Immature natural killer cell (primary cell): Measurements from ENCODE around the gene KRTAP10-3. TPM values are rescaled to one million over a fixed set of nuclear protein-coding genes. Genes with fewer than 3 reads are reported as not detected.
"Not testable (repeated sequence)": the region's sequence is repeated elsewhere in the genome, so short reads cannot be mapped to it uniquely, and the experiment has no call there.

Source experiments
- DNase-seq, 3 donors: peaks; one replicate each; pipeline ENCODE4 v3.0.0; 2022; ENCODE audit warnings: mixed read lengths in 1 of 3
- H3K27ac Mint-ChIP-seq, 6 donors: one replicate each; pipeline ENCODE4 v1.8.0; 2020; ENCODE audit warnings: mixed read lengths in 6 of 6, mild to moderate bottlenecking in 5 of 6, inconsistent platforms in 4 of 6, moderate library complexity in 3 of 6
- H3K27me3 Mint-ChIP-seq, 3 donors: one replicate each; pipeline ENCODE4 v1.8.0; 2020 to 2021; ENCODE audit warnings: low read depth in 3 of 3, mild to moderate bottlenecking in 3 of 3, mixed read lengths in 3 of 3, moderate library complexity in 3 of 3, inconsistent platforms in 1 of 3
- H3K36me3 Mint-ChIP-seq, 3 donors: one replicate each; pipeline ENCODE4 v1.8.0; 2020; ENCODE audit warnings: mixed read lengths in 3 of 3, inconsistent platforms in 2 of 3, mild to moderate bottlenecking in 2 of 3
- H3K4me1 Mint-ChIP-seq, 2 donors: one replicate each; pipeline ENCODE4 v1.8.0; 2020; ENCODE audit warnings: inconsistent platforms in 2 of 2, mild to moderate bottlenecking in 2 of 2, mixed read lengths in 2 of 2, moderate library complexity in 1 of 2
- H3K4me3 Mint-ChIP-seq, 5 donors: one replicate each; pipeline ENCODE4 v1.8.0; 2020; ENCODE audit warnings: mild to moderate bottlenecking in 5 of 5, mixed read lengths in 5 of 5, inconsistent platforms in 3 of 5, moderate library complexity in 3 of 5
- H3K9me3 Mint-ChIP-seq, 6 donors: one replicate each; pipeline ENCODE4 v1.8.0; 2020; ENCODE audit warnings: mild to moderate bottlenecking in 6 of 6, mixed read lengths in 6 of 6, inconsistent platforms in 4 of 6, moderate library complexity in 3 of 6
- polyA plus RNA-seq, 3 donors: library from polyadenylated mRNA; unstranded; fragments of 300-500 nt; fragmentation: Illumina TruSeq; gene quantifications; one replicate each; pipeline ENCODE4 v1.2.3, GENCODE V29; 2021

The KRTAP10-3 gene
- polyA plus RNA-seq, 3 donors from 2014 or later: not detected

- H3K4me1 Mint-ChIP-seq: no peaks in the 10 kb centered on the region
- H3K27me3 Mint-ChIP-seq: peaks cover 2 to 6% (median 2%) of the 10 kb centered on the region in 3 donors
- DNase-seq: no peak
- no peak overlapping the region for H3K4me3 Mint-ChIP-seq
- H3K9me3 Mint-ChIP-seq: peaks cover 0 to 2% (median 0%) of the 10 kb centered on the region in 6 donors
- H3K27ac Mint-ChIP-seq: no peak overlapping the region
- peaks cover 0 to 3% (median 0%) of the 10 kb centered on the region in 3 donors for H3K36me3 Mint-ChIP-seq
Measured at GRCh38 chr21:44555200-44555875, 3.3 kb downstream of the KRTAP10-3 start.

GRCh38 chr21:44552681-44553080 lies 5.9 kb downstream of the KRTAP10-3 start:
- peaks cover 0 to 2% (median under 1%) of the 10 kb centered on the region in 6 donors for H3K9me3 Mint-ChIP-seq
- H3K27me3 Mint-ChIP-seq: peaks cover 3 to 4% (median 3%) of the 10 kb centered on the region in 3 donors
- H3K4me3 Mint-ChIP-seq: no peak overlapping the region
- H3K36me3 Mint-ChIP-seq: peaks cover 0 to 5% (median 2%) of the 10 kb centered on the region in 3 donors
- no peak for DNase-seq
- peaks cover 17 to 20% of the 10 kb centered on the region in 2 donors for H3K4me1 Mint-ChIP-seq
- H3K27ac Mint-ChIP-seq: no peak overlapping the region

- peaks cover 5 to 11% (median 7%) of the 10 kb centered on the region in 3 donors for H3K36me3 Mint-ChIP-seq
- peaks cover 4 to 8% (median 5%) of the 10 kb centered on the region in 6 donors for H3K9me3 Mint-ChIP-seq
- no peak for DNase-seq
- no peak overlapping the region for H3K27ac Mint-ChIP-seq
- H3K27me3 Mint-ChIP-seq: peaks cover 3 to 4% (median 4%) of the 10 kb centered on the region in 3 donors
- peaks cover 22 to 25% of the 10 kb centered on the region in 2 donors for H3K4me1 Mint-ChIP-seq
- H3K4me3 Mint-ChIP-seq: no peak overlapping the region
Measured at GRCh38 chr21:44552136-44552535, 6.5 kb downstream of the KRTAP10-3 start.

- Mint-ChIP-seq H3K36me3 (peaks cover 11 to 15% (median 14%) of the 10 kb centered on the region in 3 donors), H3K27ac (peak within 1 kb of the TSS in 1 of 6 donors; percentile 35), H3K27me3 (peaks cover 3 to 6% (median 4%) of the 10 kb centered on the region in 3 donors), H3K4me3 (no peak within 1 kb of the TSS), H3K4me1 (peaks cover 26 to 31% of the 10 kb centered on the region in 2 donors), H3K9me3 (peaks cover 10 to 14% (median 12%) of the 10 kb centered on the region in 6 donors)
- DNase-seq: no peak
Measured at GRCh38 chr21:44551340-44551961, 7.1 kb downstream of the KRTAP10-3 start, which contains the start of gene KRTAP10-2. Gene KRTAP10-2 (minus strand): TSS chr21:44551505. CDS start chr21:44551458, 47 bp downstream.

GRCh38 chr21:44550807-44551206 lies 7.8 kb downstream of the KRTAP10-3 start:
- peaks cover 13 to 15% (median 14%) of the 10 kb centered on the region in 3 donors for H3K36me3 Mint-ChIP-seq
- H3K27me3 Mint-ChIP-seq: peaks cover 3 to 6% (median 4%) of the 10 kb centered on the region in 3 donors
- peaks cover 10 to 21% (median 12%) of the 10 kb centered on the region in 6 donors for H3K9me3 Mint-ChIP-seq
- H3K4me3 Mint-ChIP-seq: no peak overlapping the region
- H3K27ac Mint-ChIP-seq: peak overlapping the region in 1 of 6 donors; percentile 35
- DNase-seq: no peak
- H3K4me1 Mint-ChIP-seq: peaks cover 26 to 31% of the 10 kb centered on the region in 2 donors

- H3K27me3 Mint-ChIP-seq, H3K4me3 Mint-ChIP-seq, H3K27ac Mint-ChIP-seq, DNase-seq: not testable (repeated sequence)
- peaks cover 11 to 26% (median 16%) of the 10 kb centered on the region in 6 donors for H3K9me3 Mint-ChIP-seq
- H3K36me3 Mint-ChIP-seq: peaks cover 14 to 17% (median 15%) of the 10 kb centered on the region in 3 donors
- peaks cover 26 to 32% of the 10 kb centered on the region in 2 donors for H3K4me1 Mint-ChIP-seq
Measured at GRCh38 chr21:44550285-44550684, 8.3 kb downstream of the KRTAP10-3 start.

- Mint-ChIP-seq H3K4me3 (no peak overlapping the region), H3K36me3 (peaks cover 12 to 17% (median 14%) of the 10 kb centered on the region in 3 donors), H3K27me3 (peaks cover 0 to 9% (median 8%) of the 10 kb centered on the region in 3 donors), H3K9me3 (peaks cover 11 to 27% (median 16%) of the 10 kb centered on the region in 6 donors), H3K4me1 (peaks cover 26 to 32% of the 10 kb centered on the region in 2 donors), H3K27ac (peak overlapping the region in 3 of 6 donors; percentile 7 to 76 (median 45))
- DNase-seq: no peak
Measured at GRCh38 chr21:44549525-44550211, 8.9 kb downstream of the KRTAP10-3 start.

GRCh38 chr21:44548922-44549321 lies 9.7 kb downstream of the KRTAP10-3 start:
- peaks cover 11 to 27% (median 16%) of the 10 kb centered on the region in 6 donors for H3K9me3 Mint-ChIP-seq
- peaks cover 12 to 17% (median 14%) of the 10 kb centered on the region in 3 donors for H3K36me3 Mint-ChIP-seq
- peaks cover 26 to 32% of the 10 kb centered on the region in 2 donors for H3K4me1 Mint-ChIP-seq
- no peak for DNase-seq
- peaks cover 0 to 9% (median 8%) of the 10 kb centered on the region in 3 donors for H3K27me3 Mint-ChIP-seq
- no peak overlapping the region for H3K4me3 Mint-ChIP-seq
- peak overlapping the region in 4 of 6 donors; percentile 7 to 76 (median 48) for H3K27ac Mint-ChIP-seq

GRCh38 chr21:44548381-44548780 lies 10.2 kb downstream of the KRTAP10-3 start:
- Mint-ChIP-seq H3K27ac (peak overlapping the region in 4 of 6 donors; percentile 51 to 87 (median 70)), H3K4me1 (peaks cover 26 to 32% of the 10 kb centered on the region in 2 donors), H3K27me3 (peaks cover 0 to 9% (median 8%) of the 10 kb centered on the region in 3 donors), H3K9me3 (peaks cover 11 to 27% (median 16%) of the 10 kb centered on the region in 6 donors), H3K4me3 (peak overlapping the region in 4 of 5 donors; percentile 23 to 86 (median 51)), H3K36me3 (peaks cover 12 to 17% (median 14%) of the 10 kb centered on the region in 3 donors)
- DNase-seq: no peak

GRCh38 chr21:44547656-44548331 lies 10.8 kb downstream of the KRTAP10-3 start:
- Mint-ChIP-seq H3K4me3 (peak overlapping the region; percentile 57 to 89 (median 81)), H3K9me3 (peaks cover 11 to 27% (median 16%) of the 10 kb centered on the region in 6 donors), H3K36me3 (peaks cover 12 to 17% (median 14%) of the 10 kb centered on the region in 3 donors), H3K4me1 (peaks cover 26 to 32% of the 10 kb centered on the region in 2 donors), H3K27ac (peak overlapping the region; percentile 58 to 96 (median 89)), H3K27me3 (peaks cover 0 to 9% (median 8%) of the 10 kb centered on the region in 3 donors)
- peak in 2 of 3 donors; percentile 11 to 29 for DNase-seq

- H3K36me3 Mint-ChIP-seq: peaks cover 12 to 17% (median 14%) of the 10 kb centered on the region in 3 donors
- no peak overlapping the region for H3K4me3 Mint-ChIP-seq
- H3K27me3 Mint-ChIP-seq: peaks cover 0 to 9% (median 6%) of the 10 kb centered on the region in 3 donors
- H3K9me3 Mint-ChIP-seq: peaks cover 11 to 27% (median 16%) of the 10 kb centered on the region in 6 donors
- H3K4me1 Mint-ChIP-seq: peaks cover 26 to 31% of the 10 kb centered on the region in 2 donors
- no peak for DNase-seq
- H3K27ac Mint-ChIP-seq: no peak overlapping the region
Measured at GRCh38 chr21:44544566-44544965, 14.0 kb downstream of the KRTAP10-3 start.

- H3K9me3 Mint-ChIP-seq: peaks cover 11 to 25% (median 16%) of the 10 kb centered on the region in 6 donors
- no peak overlapping the region for H3K4me3 Mint-ChIP-seq
- DNase-seq: no peak
- peaks cover 1 to 7% (median 6%) of the 10 kb centered on the region in 3 donors for H3K27me3 Mint-ChIP-seq
- H3K4me1 Mint-ChIP-seq: peaks cover 9 to 13% of the 10 kb centered on the region in 2 donors
- peaks cover 10 to 17% (median 12%) of the 10 kb centered on the region in 3 donors for H3K36me3 Mint-ChIP-seq
- H3K27ac Mint-ChIP-seq: no peak overlapping the region
Measured at GRCh38 chr21:44542716-44543115, 15.9 kb downstream of the KRTAP10-3 start.
